Endothelial cell of umbilical vein (primary cell): ENCODE measurements around the gene MLYCD. TPM values are rescaled to one million over a fixed set of nuclear protein-coding genes. Genes with fewer than 3 reads are reported as not detected.

ENCODE experiments used
- BruUV-seq: library from RNA; stranded (reverse); fragments of 400-500 nt; replicated peaks from 2 replicates; lab custom pipeline; 2021; lab: Mats Ljungman, UMichigan
- CTCF ChIA-PET: fragments of 300-600, 350-600 bp; sonication (Branson Sonifier 250); formaldehyde crosslinking; loops from one replicate; lab custom pipeline; 2021; ENCODE audit warnings: antibody characterized with exemption, inconsistent platforms; lab: Charles Lee
- POLR2A ChIA-PET: fragments of 300-600, 350-600 bp; sonication (Branson Sonifier 250); formaldehyde crosslinking; loops from one replicate; lab custom pipeline; 2021; ENCODE audit warnings: antibody characterized with exemption, inconsistent platforms; lab: Charles Lee
- DNase-seq: peaks from one replicate; pipeline ENCODE4 v3.0.0-alpha.2; 2011; ENCODE audit warnings: low read depth, low spot score
- FAIRE-seq: peaks from 2 replicates; lab custom pipeline; 2011; peaks lifted over from hg19 to GRCh38; lab: Jason Lieb, UNC
- H2AFZ ChIP-seq: 2 replicates; pipeline ENCODE4 v1.6.0; 2012; ENCODE audit warnings: low read depth, low read length, control low read depth, inconsistent platforms
- H3K27ac ChIP-seq: 2 replicates; pipeline ENCODE4 v1.5.1; 2011; ENCODE audit warnings: low read depth, mild to moderate bottlenecking, control low read depth, low read length, moderate library complexity; ENCODE audit not compliant: insufficient read depth
- H3K27me3 ChIP-seq, 2 experiments: 2 replicates each; pipeline versions ENCODE4 v1.6.0 to v1.6.1; 2011; ENCODE audit warnings: low read length in 2 of 2, mixed read lengths in 1 of 2; ENCODE audit not compliant: control insufficient read depth in 2 of 2, insufficient read depth in 2 of 2
- H3K36me3 ChIP-seq, 2 experiments: 2 replicates in 1 of 2; 3 replicates in 1 of 2; pipeline ENCODE4 v1.5.1; 2011; ENCODE audit warnings: low read length in 2 of 2, mild to moderate bottlenecking in 1 of 2, moderate library complexity in 1 of 2; ENCODE audit not compliant: control insufficient read depth in 2 of 2, insufficient read depth in 2 of 2; ENCODE audit errors: extremely low read depth in 1 of 2
- H3K4me1 ChIP-seq: 3 replicates; pipeline ENCODE4 v1.5.1; 2011; ENCODE audit warnings: mild to moderate bottlenecking, low read length; ENCODE audit not compliant: control insufficient read depth, insufficient read depth; ENCODE audit errors: extremely low read depth
- H3K4me2 ChIP-seq: 2 replicates; pipeline ENCODE4 v1.6.1; 2011; ENCODE audit warnings: low read length, control low read depth, mixed read lengths; ENCODE audit not compliant: insufficient read depth
- H3K4me3 ChIP-seq, 3 experiments: fragments of 200-600 bp in 1 of 3; sonication (generic), shearing (Covaris generic) in 1 of 3; replicated peaks in 1 of 3; 2 replicates each; pipeline ENCODE4 v1.5.1; 2011 to 2016; ENCODE audit warnings: control low read depth in 3 of 3, low read length in 3 of 3, mild to moderate bottlenecking in 2 of 3, inconsistent platforms in 1 of 3, low read depth in 1 of 3, moderate library complexity in 1 of 3; ENCODE audit not compliant: insufficient read depth in 1 of 3
- H3K79me2 ChIP-seq: 2 replicates; pipeline ENCODE4 v1.6.0; 2012; ENCODE audit warnings: low read length, inconsistent platforms; ENCODE audit not compliant: control insufficient read depth, insufficient read depth
- H3K9ac ChIP-seq: replicated peaks from 2 replicates; pipeline ENCODE3; 2011; ENCODE audit warnings: low read length, control low read depth; ENCODE audit not compliant: insufficient read depth; ENCODE audit errors: extremely low read depth
- H3K9me1 ChIP-seq: replicated peaks from 3 replicates; pipeline ENCODE4 v1.6.0; 2011; ENCODE audit warnings: mild to moderate bottlenecking, low read length; ENCODE audit not compliant: control insufficient read depth, insufficient read depth; ENCODE audit errors: extremely low read depth
- H3K9me3 ChIP-seq: replicated peaks from 2 replicates; pipeline ENCODE4 v1.5.1; 2012; ENCODE audit warnings: low read length, inconsistent platforms; ENCODE audit not compliant: control insufficient read depth, insufficient read depth
- H4K20me1 ChIP-seq: replicated peaks from 2 replicates; pipeline ENCODE3; 2011; ENCODE audit warnings: mild to moderate bottlenecking, low read length; ENCODE audit not compliant: control insufficient read depth, insufficient read depth; ENCODE audit errors: extremely low read depth
- CTCF ChIP-seq, 2 donors: IDR thresholded peaks; 1 replicate in 1 of 2; 2 replicates in 1 of 2; pipeline ENCODE4 v1.5.1; 2011; ENCODE audit warnings: low read length in 2 of 2, mild to moderate bottlenecking in 2 of 2, moderate library complexity in 2 of 2, control low read depth in 1 of 2, inconsistent platforms in 1 of 2, low read depth in 1 of 2; ENCODE audit not compliant: insufficient read depth in 1 of 2; ENCODE audit errors: extremely low read depth in 1 of 2
- EZH2 ChIP-seq: IDR thresholded peaks from 2 replicates; pipeline ENCODE4 v1.6.1; 2012; ENCODE audit warnings: borderline replicate concordance, low read depth, mild to moderate bottlenecking, moderate library complexity, low read length, inconsistent platforms; ENCODE audit not compliant: severe bottlenecking
- FOS ChIP-seq: IDR thresholded peaks from 2 replicates; pipeline ENCODE4 v1.6.1; 2011; ENCODE audit warnings: mild to moderate bottlenecking, low read length, moderate library complexity, borderline replicate concordance; ENCODE audit not compliant: insufficient read depth
- GATA2 ChIP-seq: IDR thresholded peaks from 2 replicates; pipeline ENCODE4 v1.7.0; 2011; ENCODE audit warnings: low read depth, mild to moderate bottlenecking, moderate library complexity, mixed read lengths, low read length; ENCODE audit not compliant: insufficient read length, insufficient read depth
- JUN ChIP-seq: IDR thresholded peaks from 2 replicates; pipeline ENCODE4 v1.6.1; 2011; ENCODE audit warnings: borderline replicate concordance, low read depth; ENCODE audit not compliant: insufficient read length, insufficient read depth
- MAX ChIP-seq: IDR thresholded peaks from 2 replicates; pipeline ENCODE4 v1.6.1; 2011; ENCODE audit not compliant: insufficient read depth, insufficient read length
- MYC ChIP-seq: IDR thresholded peaks from one replicate; pipeline ENCODE4 v1.6.1; 2011; ENCODE audit warnings: mild to moderate bottlenecking, low read depth, low read length
- POLR2A ChIP-seq: IDR thresholded peaks from 2 replicates; pipeline ENCODE4 v1.6.1; 2012; ENCODE audit warnings: low read depth, mild to moderate bottlenecking, control low read depth, low read length
- POLR2AphosphoS5 ChIP-seq: IDR thresholded peaks from 2 replicates; pipeline ENCODE4 v1.6.1; 2012; ENCODE audit warnings: low read depth, mild to moderate bottlenecking, control low read depth, low read length, moderate library complexity; ENCODE audit not compliant: insufficient read depth
- dilution Hi-C: fragments of 300-500 bp; cut with MboI; formaldehyde crosslinking; loops from one replicate; pipeline ENCODE4 v1.15.0; 2019; ENCODE audit warnings: low sequenced_read_pairs; ENCODE audit not compliant: extremely low pct_ligation_motif_present
- intact Hi-C: fragments of 100-400 bp; cut with micrococcal nuclease; formaldehyde crosslinking; loops from one replicate; pipeline ENCODE4 v1.10.0; 2022
- polyA plus RNA-seq, 4 experiments: library from polyadenylated mRNA; depleted of rRNA in 3 of 4; stranded (reverse) in 3 of 4; unstranded in 1 of 4; fragments of >200 nt; gene quantifications; 2 replicates each; pipeline versions ENCODE4 v1.2.1 to v1.2.3, GENCODE V29; 2011 to 2012; ENCODE audit warnings: missing spikeins in 1 of 4
- total RNA-seq: library from RNA; stranded (reverse); gene quantifications from 2 replicates; pipeline ENCODE4 v1.2.3, GENCODE V29; 2021

Gene MLYCD
- total and polyA plus RNA-seq, 2 donors (not counting 3 experiments of a cell fraction or from before 2014, with no cell fraction given) = 2.0 to 3.4 TPM

- Histone ChIP-seq H3K9me3 (no peaks in the 10 kb centered on the region), H3K4me3 (no peak overlapping the region), H2AFZ (no peak overlapping the region), H3K79me2 (peaks cover 3% of the 10 kb centered on the region), H4K20me1 (no peaks in the 10 kb centered on the region), H3K9ac (no peak overlapping the region), H3K36me3 (no peaks in the 10 kb centered on the region), H3K27me3 (no peaks in the 10 kb centered on the region), H3K27ac (no peak overlapping the region), H3K4me1 (peaks cover 14% of the 10 kb centered on the region), H3K9me1 (no peaks in the 10 kb centered on the region), H3K4me2 (no peak overlapping the region)
- DNase-seq = no peak
- intact Hi-C loops (no loop called here), dilution Hi-C loops (no loop called here)
- BruUV-seq = no TSS peak
- TF ChIP-seq MYC = no peak
- no peak for TF ChIP-seq CTCF (IDR thresholded peaks at IDR 0.05; ENCODE audit: extremely low read depth in 1 of 2, insufficient read depth in 1 of 2, low read depth in 1 of 2, low read length in 2 of 2)
- TF ChIP-seq FOS = no peak
- no peak for TF ChIP-seq POLR2AphosphoS5
- no peak for TF ChIP-seq JUN
- TF ChIP-seq GATA2 = no peak
- TF ChIP-seq MAX = no peak
- no peak for TF ChIP-seq EZH2
- TF ChIP-seq POLR2A = no peak
- ChIA-PET POLR2A (no interaction called here), CTCF (no interaction called here)
- FAIRE-seq = no peak
Observed at GRCh38 chr16:83948914-83949723, 50.2 kb downstream of the MLYCD start.
